Mammary epithelial cell (primary cell): ENCODE measurements around the gene MSRB1.

ENCODE experiments used
- CTCF ChIP-seq, 2 donors: IDR thresholded peaks in 1 of 2; conservative IDR thresholded peaks in 1 of 2; 2 replicates each; pipeline ENCODE4 v1.5.1; 2011 to 2012; ENCODE audit warnings: inconsistent platforms in 2 of 2, low read length in 2 of 2, mild to moderate bottlenecking in 2 of 2, control low read depth in 1 of 2, low read depth in 1 of 2; ENCODE audit not compliant: insufficient read depth in 1 of 2; ENCODE audit errors: extremely low read depth in 1 of 2
- EZH2 ChIP-seq: IDR thresholded peaks from 2 replicates; pipeline ENCODE4 v1.6.1; 2012; ENCODE audit warnings: low read length, inconsistent platforms, borderline replicate concordance

GRCh38 chr16:1965396-1966001 lies 22.5 kb upstream of the MSRB1 start:
- TF ChIP-seq CTCF (conservative IDR thresholded peaks at IDR 0.05 in 1 of 2, IDR thresholded peaks at IDR 0.05 in 1 of 2; ENCODE audit: extremely low read depth in 1 of 2, insufficient read depth in 1 of 2, low read depth in 1 of 2, low read length in 2 of 2) (no peak), EZH2 (no peak)
